Measurements from ENCODE around the gene ZNF333. TPM values are rescaled to one million over a fixed set of nuclear protein-coding genes. Genes with fewer than 3 reads are reported as not detected.

The ZNF333 gene
- total and polyA plus RNA-seq, 4 donors: 10.7 to 28.1 (median 16.6) TPM

DNA sequence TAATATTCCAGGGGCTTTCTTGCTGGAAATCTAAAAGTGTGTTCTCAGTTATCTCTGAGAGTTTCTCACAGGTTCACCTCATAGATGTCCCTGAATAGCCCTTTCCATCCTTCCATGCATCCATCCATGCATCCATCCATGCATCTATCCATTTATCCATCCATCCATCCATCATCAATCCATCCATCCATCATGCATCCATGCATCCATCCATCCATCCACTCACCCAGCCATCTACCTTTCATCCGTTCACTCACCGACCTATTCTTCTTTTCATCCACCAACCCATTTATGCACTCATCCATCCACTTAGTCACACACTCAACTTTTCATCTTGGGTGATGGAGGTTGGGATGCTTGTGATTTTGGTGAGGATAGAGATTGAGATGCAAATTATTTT is 7.8 kb upstream of the ZNF333 start:
- no peak for DNase-seq
- Histone ChIP-seq H3K27ac (ENCODE audit: low read depth in 1 of 2, low read length in 1 of 2) (no peak overlapping the region), H3K36me3 (ENCODE audit: control insufficient read depth in 4 of 4, insufficient read depth in 4 of 4, low read length in 4 of 4) (no peaks in the 10 kb centered on the region), H3K27me3 (ENCODE audit: control insufficient read depth in 3 of 3, insufficient read depth in 3 of 3, low read length in 2 of 3) (no peaks in the 10 kb centered on the region), H3K9ac (ENCODE audit: insufficient read depth in 1 of 2, low read length in 2 of 2) (no peak overlapping the region), H3K9me3 (ENCODE audit: control insufficient read depth in 4 of 4, insufficient read depth in 3 of 4, low read length in 3 of 4) (peaks cover 0 to 2% (median 0%) of the 10 kb centered on the region in 4 donors), H3K4me1 (ENCODE audit: control insufficient read depth in 5 of 5, insufficient read depth in 5 of 5, low read length in 5 of 5) (peaks cover 0 to 1% (median 0%) of the 10 kb centered on the region in 5 donors), H3K4me3 (no peak overlapping the region)
- ATAC-seq (ENCODE audit: insufficient read depth, low FRiP score): no peak
- 87 to 98% methylated on average over 2 of the region's 2 CpGs for WGBS, 2 donors
- TF ChIP-seq, protein P1, sequence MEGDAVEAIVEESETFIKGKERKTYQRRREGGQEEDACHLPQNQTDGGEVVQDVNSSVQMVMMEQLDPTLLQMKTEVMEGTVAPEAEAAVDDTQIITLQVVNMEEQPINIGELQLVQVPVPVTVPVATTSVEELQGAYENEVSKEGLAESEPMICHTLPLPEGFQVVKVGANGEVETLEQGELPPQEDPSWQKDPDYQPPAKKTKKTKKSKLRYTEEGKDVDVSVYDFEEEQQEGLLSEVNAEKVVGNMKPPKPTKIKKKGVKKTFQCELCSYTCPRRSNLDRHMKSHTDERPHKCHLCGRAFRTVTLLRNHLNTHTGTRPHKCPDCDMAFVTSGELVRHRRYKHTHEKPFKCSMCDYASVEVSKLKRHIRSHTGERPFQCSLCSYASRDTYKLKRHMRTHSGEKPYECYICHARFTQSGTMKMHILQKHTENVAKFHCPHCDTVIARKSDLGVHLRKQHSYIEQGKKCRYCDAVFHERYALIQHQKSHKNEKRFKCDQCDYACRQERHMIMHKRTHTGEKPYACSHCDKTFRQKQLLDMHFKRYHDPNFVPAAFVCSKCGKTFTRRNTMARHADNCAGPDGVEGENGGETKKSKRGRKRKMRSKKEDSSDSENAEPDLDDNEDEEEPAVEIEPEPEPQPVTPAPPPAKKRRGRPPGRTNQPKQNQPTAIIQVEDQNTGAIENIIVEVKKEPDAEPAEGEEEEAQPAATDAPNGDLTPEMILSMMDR (IDR thresholded peaks at IDR 0.05; ENCODE audit: control extremely low read depth, extremely low read depth): no peak

DNA sequence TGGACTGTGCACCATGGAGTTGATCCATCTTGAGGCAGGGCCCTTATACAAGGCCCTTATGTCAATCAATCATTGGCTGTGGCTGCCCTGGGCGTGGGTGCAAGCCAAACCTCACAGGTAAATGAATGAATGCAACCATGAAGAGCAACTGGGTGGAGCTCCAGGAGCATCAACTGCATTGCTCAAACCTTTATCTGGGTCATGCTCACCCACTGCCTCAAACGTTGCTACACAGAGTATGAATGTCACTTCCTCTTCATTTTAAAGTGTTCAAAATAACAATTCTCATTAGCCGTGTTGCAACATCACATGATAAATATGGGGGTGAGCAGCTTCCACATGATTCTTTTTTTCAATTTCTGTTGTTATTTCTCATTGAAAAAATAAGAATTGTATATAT is 6.4 kb upstream of the ZNF333 start:
- no peak overlapping the region for H3K4me3 ChIP-seq
- TF ChIP-seq, protein P1 (IDR thresholded peaks at IDR 0.05; ENCODE audit: control extremely low read depth, extremely low read depth): no peak
- no peak for ATAC-seq (ENCODE audit: insufficient read depth, low FRiP score)
- no peaks in the 10 kb centered on the region for H3K36me3 ChIP-seq (ENCODE audit: control insufficient read depth in 4 of 4, insufficient read depth in 4 of 4, low read length in 4 of 4)
- WGBS, 2 donors: 13 to 21% methylated on average over 3 of the region's 3 CpGs
- H3K27ac ChIP-seq (ENCODE audit: low read depth in 1 of 2, low read length in 1 of 2): no peak overlapping the region
- H3K27me3 ChIP-seq (ENCODE audit: control insufficient read depth in 3 of 3, insufficient read depth in 3 of 3, low read length in 2 of 3): no peaks in the 10 kb centered on the region
- H3K9me3 ChIP-seq (ENCODE audit: control insufficient read depth in 4 of 4, insufficient read depth in 3 of 4, low read length in 3 of 4): peaks cover 0 to 2% (median 0%) of the 10 kb centered on the region in 4 donors
- peak in 1 of 3 donors; percentile 2 for DNase-seq
- peaks cover 0 to 1% (median 0%) of the 10 kb centered on the region in 5 donors for H3K4me1 ChIP-seq (ENCODE audit: control insufficient read depth in 5 of 5, insufficient read depth in 5 of 5, low read length in 5 of 5)
- no peak overlapping the region for H3K9ac ChIP-seq (ENCODE audit: insufficient read depth in 1 of 2, low read length in 2 of 2)

DNA sequence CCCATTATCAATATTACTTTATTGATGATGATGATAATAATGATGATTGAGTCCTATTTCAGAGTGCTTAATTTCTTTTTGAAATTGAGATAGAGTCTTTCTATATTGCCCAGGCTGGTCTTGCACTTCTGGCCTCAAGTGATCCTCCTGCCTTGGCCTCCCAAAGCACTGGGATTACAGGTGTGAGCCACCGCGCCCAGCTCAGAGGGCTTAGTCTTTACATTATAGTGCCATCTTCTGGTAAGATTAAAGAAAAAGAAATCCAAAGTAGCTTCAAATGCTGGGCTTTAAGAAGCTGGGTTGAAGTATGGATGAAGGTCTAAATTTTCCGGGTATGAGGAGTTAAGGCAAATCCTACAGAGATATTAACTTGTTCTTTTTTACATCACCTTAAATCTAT is 3.4 kb upstream of the ZNF333 start:
- Histone ChIP-seq H3K36me3 (ENCODE audit: control insufficient read depth in 4 of 4, insufficient read depth in 4 of 4, low read length in 4 of 4) (no peaks in the 10 kb centered on the region), H3K9me3 (ENCODE audit: control insufficient read depth in 4 of 4, insufficient read depth in 3 of 4, low read length in 3 of 4) (peaks cover 0 to 2% (median 0%) of the 10 kb centered on the region in 4 donors), H3K27me3 (ENCODE audit: control insufficient read depth in 3 of 3, insufficient read depth in 3 of 3, low read length in 2 of 3) (no peaks in the 10 kb centered on the region), H3K4me1 (ENCODE audit: control insufficient read depth in 5 of 5, insufficient read depth in 5 of 5, low read length in 5 of 5) (peaks cover 0 to 4% (median 1%) of the 10 kb centered on the region in 5 donors), H3K27ac (ENCODE audit: low read depth in 1 of 2, low read length in 1 of 2) (no peak overlapping the region), H3K4me3 (no peak overlapping the region), H3K9ac (ENCODE audit: insufficient read depth in 1 of 2, low read length in 2 of 2) (no peak overlapping the region)
- ATAC-seq (ENCODE audit: insufficient read depth, low FRiP score) (no peak), DNase-seq (no peak)
- TF ChIP-seq, protein P1 (IDR thresholded peaks at IDR 0.05; ENCODE audit: control extremely low read depth, extremely low read depth): no peak
- 43 to 54% methylated on average over 3 of the region's 3 CpGs for WGBS, 2 donors

All from lung (tissue), 12 donors.